Dendritic cell treated with granulocyte-macrophage colony-stimulating factor and Interleukin-4, amounts not matched to agents 40 ng/mL and 50 ng/mL, for 4 days (primary cell): ENCODE results near the gene METTL15.
"Not testable (repeated sequence)": the region's sequence is repeated elsewhere in the genome, so short reads cannot be mapped to it uniquely, and the experiment has no call there.

Experiments used
- H3K27ac Mint-ChIP-seq: one replicate; pipeline ENCODE4 v1.8.0; 2022; ENCODE audit warnings: mild to moderate bottlenecking, mixed read lengths
- H3K27me3 Mint-ChIP-seq: one replicate; pipeline ENCODE4 v1.8.0; 2022; ENCODE audit warnings: mild to moderate bottlenecking, mixed read lengths
- H3K36me3 Mint-ChIP-seq: one replicate; pipeline ENCODE4 v1.8.0; 2022; ENCODE audit warnings: low read depth, mixed read lengths
- H3K4me1 Mint-ChIP-seq: one replicate; pipeline ENCODE4 v1.8.0; 2022; ENCODE audit warnings: low read depth, mixed read lengths
- H3K4me3 Mint-ChIP-seq: one replicate; pipeline ENCODE4 v1.8.0; 2022; ENCODE audit warnings: mild to moderate bottlenecking, moderate library complexity, mixed read lengths
- H3K9me3 Mint-ChIP-seq: one replicate; pipeline ENCODE4 v1.8.0; 2022; ENCODE audit warnings: mixed read lengths
- intact Hi-C: fragments of 100-400 bp; cut with micrococcal nuclease; formaldehyde crosslinking; loops from one replicate; pipeline ENCODE4 v1.15.0; 2022

The METTL15 gene, protein sequence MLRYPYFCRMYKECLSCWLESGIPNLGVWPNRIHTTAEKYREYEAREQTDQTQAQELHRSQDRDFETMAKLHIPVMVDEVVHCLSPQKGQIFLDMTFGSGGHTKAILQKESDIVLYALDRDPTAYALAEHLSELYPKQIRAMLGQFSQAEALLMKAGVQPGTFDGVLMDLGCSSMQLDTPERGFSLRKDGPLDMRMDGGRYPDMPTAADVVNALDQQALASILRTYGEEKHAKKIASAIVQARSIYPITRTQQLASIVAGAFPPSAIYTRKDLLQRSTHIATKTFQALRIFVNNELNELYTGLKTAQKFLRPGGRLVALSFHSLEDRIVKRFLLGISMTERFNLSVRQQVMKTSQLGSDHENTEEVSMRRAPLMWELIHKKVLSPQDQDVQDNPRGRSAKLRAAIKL

DNA sequence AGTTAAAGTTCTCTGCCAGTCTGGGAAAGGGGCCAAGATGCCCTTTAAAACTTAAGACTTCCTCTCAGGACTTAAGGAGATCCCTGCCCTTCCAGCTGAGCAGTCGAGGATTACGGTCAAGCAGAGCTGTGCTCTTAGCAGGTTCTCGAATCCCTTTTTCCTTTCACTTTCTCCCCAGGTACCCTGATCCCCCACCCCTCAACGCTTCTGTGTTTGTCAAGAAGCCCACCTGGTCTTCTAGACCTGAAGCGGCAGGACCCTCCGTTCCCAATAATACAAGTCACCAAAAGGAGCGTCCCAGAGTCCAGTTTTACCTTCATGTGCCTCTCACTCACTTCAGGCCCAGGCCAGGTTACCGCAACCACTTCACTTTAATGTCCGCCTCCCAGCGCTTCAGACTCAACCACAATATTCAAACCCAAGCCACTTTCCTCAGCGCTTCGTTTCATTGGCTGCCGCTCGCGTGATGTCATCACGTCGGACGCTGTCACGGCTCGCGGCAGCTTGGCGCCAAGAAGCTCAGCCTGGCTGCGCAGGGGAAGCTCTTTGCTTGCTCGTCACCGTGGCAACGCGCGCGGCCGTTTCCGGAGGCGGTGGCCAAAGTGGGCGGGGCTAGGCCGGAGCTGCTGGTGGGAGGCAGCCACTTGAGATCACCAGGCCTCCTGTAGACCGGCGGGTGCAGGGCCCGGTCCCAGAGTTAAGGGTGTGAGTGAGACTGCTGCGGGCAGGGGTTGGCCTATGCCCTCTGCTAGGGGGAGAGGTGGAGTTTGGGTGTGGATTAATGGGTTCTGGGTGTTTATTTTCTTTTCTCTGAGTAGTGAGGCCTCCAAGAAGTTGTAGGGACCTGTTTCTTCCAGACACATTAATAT lies at the start of gene METTL15, which contains the start of gene KIF18A:
Gene METTL15 (plus strand): TSS at position 639 of the 869 bp plus-strand sequence. CDS start 4,947 bp downstream, outside the sequence.
Gene KIF18A (minus strand): TSS at position 407 of the 869 bp plus-strand sequence. CDS start 10,209 bp downstream, outside the sequence.
- intact Hi-C loops, result loop anchor here (10.0 kb wide), 1 partner anchor 743 kb away; the partner anchor contains the start of gene CCDC34
- Mint-ChIP-seq H3K4me3 (peak within 1 kb of the TSS; percentile 93), H3K27me3 (no peaks in the 10 kb centered on the region), H3K36me3 (peaks cover 18% of the 10 kb centered on the region), H3K9me3 (no peaks in the 10 kb centered on the region), H3K4me1 (peaks cover 35% of the 10 kb centered on the region), H3K27ac (peak within 1 kb of the TSS; percentile 94)

DNA sequence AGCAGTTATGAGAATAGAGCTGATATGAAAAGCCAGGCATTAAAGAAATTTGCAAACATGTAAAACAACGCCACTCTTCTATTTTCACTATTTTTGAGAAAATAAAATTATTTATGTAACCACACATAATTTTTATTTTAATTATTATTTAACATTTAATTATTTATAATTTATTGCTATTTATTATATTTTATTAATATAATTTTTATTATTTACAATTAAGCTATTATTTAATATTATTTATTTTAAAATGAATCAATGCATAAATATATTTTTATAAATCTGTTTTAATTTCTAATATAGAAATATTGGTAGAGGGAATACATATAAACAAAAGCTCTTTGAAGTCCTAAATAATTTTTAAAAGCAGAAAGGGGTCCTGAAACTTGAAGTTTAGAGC lies 36.9 kb upstream of the METTL15 start:
- no peaks in the 10 kb centered on the region for H3K9me3 Mint-ChIP-seq
- H3K27me3 Mint-ChIP-seq, result no peaks in the 10 kb centered on the region
- no peaks in the 10 kb centered on the region for H3K4me1 Mint-ChIP-seq
- H3K36me3 Mint-ChIP-seq, result no peaks in the 10 kb centered on the region
- intact Hi-C loops, result no loop called here
- H3K27ac Mint-ChIP-seq, result no peak overlapping the region
- no peak overlapping the region for H3K4me3 Mint-ChIP-seq

DNA sequence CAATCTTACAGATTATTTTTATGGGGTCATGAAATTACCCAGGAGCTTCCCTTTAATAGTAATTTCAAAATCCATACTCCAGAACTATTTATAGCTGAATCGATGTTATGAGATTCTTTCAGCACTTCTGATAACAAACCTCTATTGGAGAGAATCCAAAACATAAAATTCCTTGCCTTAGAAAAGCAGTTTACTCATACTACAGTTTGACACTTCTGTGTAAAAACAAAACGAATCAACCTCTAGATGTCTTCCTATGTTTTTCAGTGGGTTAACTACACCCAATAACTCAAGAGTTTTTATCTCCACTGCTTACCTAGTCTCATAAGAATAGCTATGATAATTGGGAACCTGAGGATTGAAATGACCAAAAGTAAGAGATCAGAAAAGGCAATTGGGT lies 35.9 kb upstream of the METTL15 start:
- no peaks in the 10 kb centered on the region for H3K27me3 Mint-ChIP-seq
- H3K27ac Mint-ChIP-seq, result no peak overlapping the region
- no peaks in the 10 kb centered on the region for H3K9me3 Mint-ChIP-seq
- H3K4me3 Mint-ChIP-seq, result no peak overlapping the region
- intact Hi-C loops, result no loop called here
- H3K4me1 Mint-ChIP-seq, result no peaks in the 10 kb centered on the region
- no peaks in the 10 kb centered on the region for H3K36me3 Mint-ChIP-seq

DNA sequence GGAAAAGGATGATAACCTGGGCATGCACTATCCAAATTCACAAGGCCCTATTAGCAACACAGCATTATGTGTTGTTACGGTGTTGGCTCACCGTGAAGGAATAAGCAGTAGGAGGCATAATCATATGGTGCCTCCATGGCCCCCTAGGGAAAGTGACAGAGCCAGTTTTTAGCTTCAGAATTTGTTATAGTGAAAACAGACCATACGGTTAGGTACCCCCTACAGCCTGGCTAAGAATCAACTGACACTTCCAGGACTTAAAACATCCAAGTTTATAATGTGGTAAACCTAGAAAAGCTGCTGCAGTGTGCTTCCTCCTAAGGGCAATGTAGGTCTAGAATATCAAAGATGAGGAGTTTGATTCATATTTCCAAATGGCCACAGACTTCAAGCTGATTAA lies 30.7 kb upstream of the METTL15 start:
- no peaks in the 10 kb centered on the region for H3K36me3 Mint-ChIP-seq
- no peaks in the 10 kb centered on the region for H3K4me1 Mint-ChIP-seq
- H3K4me3 Mint-ChIP-seq, result no peak overlapping the region
- no peak overlapping the region for H3K27ac Mint-ChIP-seq
- H3K27me3 Mint-ChIP-seq, result no peaks in the 10 kb centered on the region
- intact Hi-C loops, result no loop called here
- H3K9me3 Mint-ChIP-seq, result no peaks in the 10 kb centered on the region

DNA sequence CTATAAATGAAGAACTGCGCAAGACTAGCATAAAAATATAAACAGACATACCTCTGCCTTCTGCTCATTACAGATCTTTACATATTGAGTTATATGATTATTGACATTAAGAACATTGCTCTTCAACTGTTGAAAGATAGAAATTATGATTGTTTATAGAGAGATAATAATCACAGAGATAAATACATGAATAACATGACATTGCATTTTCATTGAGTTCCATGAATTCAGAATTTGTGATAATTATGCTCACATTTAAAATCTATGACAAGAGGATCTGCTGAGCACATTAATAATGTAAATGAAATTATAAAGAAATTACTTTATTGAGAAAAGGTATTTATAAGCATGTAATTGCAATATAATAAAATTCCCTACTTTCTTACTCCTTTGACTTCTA lies 25.1 kb upstream of the METTL15 start:
- no peaks in the 10 kb centered on the region for H3K27me3 Mint-ChIP-seq
- H3K36me3 Mint-ChIP-seq, result no peaks in the 10 kb centered on the region
- intact Hi-C loops, result no loop called here
- H3K9me3 Mint-ChIP-seq, result no peaks in the 10 kb centered on the region
- no peak overlapping the region for H3K4me3 Mint-ChIP-seq
- H3K4me1 Mint-ChIP-seq, result no peaks in the 10 kb centered on the region
- no peak overlapping the region for H3K27ac Mint-ChIP-seq

DNA sequence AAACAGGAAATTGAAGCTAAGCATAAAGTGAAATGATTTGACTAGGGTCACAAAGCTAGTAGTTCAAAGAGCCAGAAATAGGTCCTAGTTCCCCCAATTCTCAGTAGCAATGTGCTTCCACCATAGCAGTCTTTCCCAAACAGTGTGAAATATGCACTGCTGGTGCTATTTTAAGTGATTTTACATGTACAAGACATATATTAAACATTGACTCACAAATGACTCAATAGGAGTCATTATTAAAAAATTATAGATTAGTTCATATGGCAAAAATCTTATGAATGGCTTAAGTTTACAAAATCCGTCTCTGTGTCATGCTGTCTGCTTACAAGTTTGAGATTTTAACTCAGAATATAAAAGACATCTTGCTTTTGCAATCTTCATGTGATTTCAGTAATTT lies 21.6 kb upstream of the METTL15 start:
- Mint-ChIP-seq H3K27ac (no peak overlapping the region), H3K4me3 (no peak overlapping the region), H3K27me3 (no peaks in the 10 kb centered on the region), H3K4me1 (no peaks in the 10 kb centered on the region), H3K36me3 (no peaks in the 10 kb centered on the region), H3K9me3 (no peaks in the 10 kb centered on the region)
- intact Hi-C loops, result no loop called here

DNA sequence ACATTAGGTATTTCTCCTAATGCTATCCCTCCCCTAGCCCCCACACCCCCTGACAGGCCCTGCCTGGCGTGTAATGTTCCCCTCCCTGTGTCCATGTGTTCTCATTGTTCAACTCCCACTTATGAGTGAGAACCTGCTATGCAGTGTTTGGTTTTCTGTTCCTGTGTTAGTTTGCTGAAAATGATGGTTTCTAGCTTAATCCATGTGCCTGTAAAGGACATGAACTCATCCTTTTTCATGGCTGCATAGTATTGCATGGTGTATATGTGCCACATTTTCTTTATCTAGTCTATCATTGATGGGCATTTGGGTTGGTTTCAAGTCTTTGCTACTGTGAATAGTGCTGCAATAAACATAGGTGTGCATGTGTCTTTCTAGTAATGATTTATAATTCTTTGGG lies 21.0 kb upstream of the METTL15 start:
- H3K27me3 Mint-ChIP-seq, H3K9me3 Mint-ChIP-seq, H3K36me3 Mint-ChIP-seq, intact Hi-C loops, H3K27ac Mint-ChIP-seq, H3K4me1 Mint-ChIP-seq, H3K4me3 Mint-ChIP-seq: not testable (repeated sequence)

DNA sequence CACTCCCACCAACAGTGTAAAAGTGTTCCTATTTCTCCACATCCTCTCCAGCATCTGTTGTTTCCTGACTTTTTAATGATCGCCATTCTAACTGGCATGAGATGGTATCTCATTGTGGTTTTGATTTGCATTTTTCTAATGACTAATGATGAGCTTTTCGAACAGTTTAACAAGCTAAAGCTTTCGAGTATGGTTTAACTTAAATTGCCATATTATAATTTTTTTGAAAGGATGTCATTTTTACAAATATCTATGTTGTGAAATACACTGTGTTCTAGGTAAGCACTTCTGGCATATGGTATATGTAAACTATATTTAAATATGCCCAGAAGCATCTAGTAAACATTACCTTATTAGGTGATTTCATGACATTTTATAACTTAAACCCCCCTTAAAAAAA lies 20.5 kb upstream of the METTL15 start:
- H3K36me3 Mint-ChIP-seq, intact Hi-C loops, H3K9me3 Mint-ChIP-seq, H3K4me3 Mint-ChIP-seq, H3K27me3 Mint-ChIP-seq, H3K27ac Mint-ChIP-seq, H3K4me1 Mint-ChIP-seq: not testable (repeated sequence)

DNA sequence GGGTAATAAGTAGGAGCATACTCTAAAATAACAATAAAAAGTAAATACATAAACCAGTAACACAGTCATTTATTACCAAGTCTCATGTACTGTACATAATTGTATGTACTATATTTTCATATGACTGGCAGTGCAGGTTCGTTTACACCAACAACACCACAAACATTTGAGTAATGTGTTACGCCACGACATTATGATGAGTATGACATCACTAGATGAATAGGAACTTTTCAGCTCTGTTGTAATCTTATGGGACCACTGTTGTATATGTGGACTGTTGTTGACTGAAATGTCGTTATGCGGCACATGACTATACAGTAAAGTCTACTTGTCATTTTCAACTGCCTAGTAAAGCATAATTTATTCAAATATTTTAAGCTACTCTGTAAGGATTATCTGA lies 18.8 kb upstream of the METTL15 start:
- no peaks in the 10 kb centered on the region for H3K4me1 Mint-ChIP-seq
- H3K36me3 Mint-ChIP-seq, result no peaks in the 10 kb centered on the region
- no peaks in the 10 kb centered on the region for H3K27me3 Mint-ChIP-seq
- intact Hi-C loops, result no loop called here
- no peak overlapping the region for H3K27ac Mint-ChIP-seq
- H3K4me3 Mint-ChIP-seq, result no peak overlapping the region
- no peaks in the 10 kb centered on the region for H3K9me3 Mint-ChIP-seq

DNA sequence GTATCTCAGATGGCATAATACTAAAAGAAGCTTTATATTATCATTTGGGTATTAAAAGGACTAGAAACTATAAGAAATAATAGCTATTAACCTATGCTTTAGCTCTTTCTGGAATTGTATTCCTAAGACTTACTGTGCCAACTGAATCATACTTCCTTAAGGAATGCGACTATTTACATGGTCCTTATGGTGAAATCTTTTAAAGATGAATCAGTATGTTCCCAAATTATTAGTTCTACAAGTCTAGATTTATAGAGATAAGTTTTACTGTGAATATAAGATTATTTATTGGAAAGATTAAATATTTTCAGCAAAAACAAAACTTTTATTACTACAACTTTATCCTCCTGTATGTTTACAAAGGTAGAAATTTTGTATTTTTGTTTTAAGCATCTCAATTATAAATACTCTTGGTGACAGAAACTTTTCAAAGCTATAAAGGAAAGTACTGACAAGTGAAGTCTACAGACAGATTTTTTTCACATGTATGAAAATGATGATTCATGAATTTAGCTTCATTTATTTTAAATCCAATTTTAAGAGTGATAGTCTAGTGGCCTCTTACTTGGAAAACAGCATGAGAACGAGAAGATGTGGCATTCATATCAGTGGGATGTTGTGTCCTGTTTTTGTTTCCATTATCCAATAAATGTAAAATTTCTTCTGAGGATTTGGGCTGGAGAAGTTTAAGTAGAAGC lies 18.0 kb upstream of the METTL15 start:
- Mint-ChIP-seq H3K9me3 (no peaks in the 10 kb centered on the region), H3K4me3 (no peak overlapping the region), H3K27ac (no peak overlapping the region), H3K4me1 (no peaks in the 10 kb centered on the region), H3K27me3 (no peaks in the 10 kb centered on the region), H3K36me3 (no peaks in the 10 kb centered on the region)
- intact Hi-C loops, result no loop called here

DNA sequence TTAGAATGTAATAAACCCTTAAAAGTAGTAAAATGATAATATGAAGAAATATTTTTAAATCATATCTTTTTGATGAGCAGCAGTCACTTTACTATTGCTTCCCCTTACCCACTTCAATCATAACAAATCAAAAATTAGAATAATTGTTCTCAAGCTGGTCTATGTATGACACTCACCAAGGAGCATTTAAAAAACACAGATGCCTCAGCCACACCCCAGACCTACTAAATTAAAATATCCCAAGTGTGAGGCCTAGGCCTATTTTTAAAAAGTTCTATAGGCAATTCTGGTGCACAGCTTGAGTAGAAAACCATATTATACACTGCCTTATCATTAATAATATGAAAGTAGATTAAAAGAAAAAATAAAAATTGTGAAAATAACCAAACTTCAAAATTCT lies 15.4 kb upstream of the METTL15 start:
- no peak overlapping the region for H3K4me3 Mint-ChIP-seq
- H3K27ac Mint-ChIP-seq, result no peak overlapping the region
- intact Hi-C loops, result no loop called here
- no peaks in the 10 kb centered on the region for H3K4me1 Mint-ChIP-seq
- H3K36me3 Mint-ChIP-seq, result no peaks in the 10 kb centered on the region
- no peaks in the 10 kb centered on the region for H3K9me3 Mint-ChIP-seq
- no peaks in the 10 kb centered on the region for H3K27me3 Mint-ChIP-seq

DNA sequence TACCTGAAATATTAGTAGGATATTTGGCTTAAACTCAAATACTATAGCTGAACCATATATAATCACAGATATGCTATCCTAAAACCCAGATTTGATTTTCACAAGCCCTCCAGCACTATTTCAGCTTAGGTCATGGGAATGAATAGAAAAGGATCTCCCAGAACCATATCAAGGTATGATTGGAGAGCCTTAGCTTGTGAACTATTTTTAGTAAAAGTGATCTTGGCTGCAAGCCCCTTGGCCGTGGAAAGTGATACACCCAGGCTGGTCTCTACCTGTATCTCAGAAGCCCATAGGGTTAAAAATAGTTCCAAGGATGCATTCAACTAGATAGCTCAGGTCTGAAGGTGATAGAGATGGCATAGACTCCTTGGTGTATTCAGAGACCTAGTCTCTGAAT lies 9.9 kb upstream of the METTL15 start:
- Mint-ChIP-seq H3K9me3 (no peaks in the 10 kb centered on the region), H3K4me3 (no peak overlapping the region), H3K27me3 (no peaks in the 10 kb centered on the region), H3K27ac (no peak overlapping the region), H3K36me3 (no peaks in the 10 kb centered on the region), H3K4me1 (no peaks in the 10 kb centered on the region)
- intact Hi-C loops, result no loop called here

DNA sequence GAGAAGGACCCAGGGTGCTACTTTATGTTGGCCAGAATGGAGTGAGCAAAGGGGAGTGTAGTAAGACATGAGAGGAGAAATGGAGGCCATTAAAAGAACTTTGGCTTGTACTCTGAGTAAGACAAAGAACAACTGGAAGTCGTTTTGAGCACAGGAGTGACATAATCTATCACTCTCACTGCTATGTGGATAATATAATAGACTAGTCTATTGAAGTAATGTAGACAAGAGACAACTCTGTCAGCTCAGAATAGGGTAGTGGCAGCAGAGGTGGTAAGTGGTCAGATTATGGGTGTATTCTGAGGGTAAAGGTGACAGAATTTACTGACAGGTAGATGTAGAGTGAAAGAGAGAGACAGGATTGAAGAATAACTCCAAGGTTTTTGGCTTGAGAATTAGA lies 8.5 kb upstream of the METTL15 start:
- Mint-ChIP-seq H3K27ac (no peak overlapping the region), H3K4me3 (no peak overlapping the region), H3K9me3 (no peaks in the 10 kb centered on the region), H3K4me1 (no peaks in the 10 kb centered on the region), H3K27me3 (no peaks in the 10 kb centered on the region), H3K36me3 (no peaks in the 10 kb centered on the region)
- intact Hi-C loops, result loop anchor here (10.0 kb wide), 1 partner anchor 735 kb away; the partner anchor contains the start of gene CCDC34

DNA sequence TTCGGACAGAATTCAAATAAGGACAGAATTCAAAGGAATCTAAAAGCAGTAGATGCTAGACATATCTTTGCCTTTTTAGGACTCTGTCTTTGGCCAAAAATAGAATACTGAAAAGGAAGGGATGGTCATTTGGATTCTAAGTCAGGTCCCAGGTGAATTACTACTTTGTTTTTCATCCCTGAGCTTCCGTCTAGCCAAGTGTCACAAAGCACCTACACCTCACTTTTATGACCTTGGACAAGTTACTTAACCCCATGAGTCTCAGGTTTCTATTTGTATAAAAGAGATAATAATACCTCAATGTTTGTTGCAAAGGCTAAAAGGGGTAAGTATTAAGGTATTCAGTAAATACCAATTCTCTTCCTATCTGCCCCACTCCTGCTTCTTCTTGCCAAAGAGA lies 7.5 kb upstream of the METTL15 start:
- no peak overlapping the region for H3K4me3 Mint-ChIP-seq
- no peaks in the 10 kb centered on the region for H3K36me3 Mint-ChIP-seq
- no peak overlapping the region for H3K27ac Mint-ChIP-seq

More for the DNA sequence above, 7.5 kb upstream of the METTL15 start:
- H3K9me3 Mint-ChIP-seq, result no peaks in the 10 kb centered on the region
- no peaks in the 10 kb centered on the region for H3K4me1 Mint-ChIP-seq
- intact Hi-C loops, result loop anchor here (10.0 kb wide), 1 partner anchor 736 kb away; the partner anchor contains the start of gene CCDC34
- H3K27me3 Mint-ChIP-seq, result no peaks in the 10 kb centered on the region
